HG03354 (cell line): ENCODE measurements around the gene E2F2.

ENCODE experiments used
- ATAC-seq: cut with Tn5 transposase; IDR thresholded peaks from one replicate; pipeline ENCODE4 v1.9.1; 2021; ENCODE audit warnings: mild to moderate bottlenecking; ENCODE audit not compliant: unreplicated experiment, poor library complexity, severe bottlenecking

The E2F2 gene

DNA sequence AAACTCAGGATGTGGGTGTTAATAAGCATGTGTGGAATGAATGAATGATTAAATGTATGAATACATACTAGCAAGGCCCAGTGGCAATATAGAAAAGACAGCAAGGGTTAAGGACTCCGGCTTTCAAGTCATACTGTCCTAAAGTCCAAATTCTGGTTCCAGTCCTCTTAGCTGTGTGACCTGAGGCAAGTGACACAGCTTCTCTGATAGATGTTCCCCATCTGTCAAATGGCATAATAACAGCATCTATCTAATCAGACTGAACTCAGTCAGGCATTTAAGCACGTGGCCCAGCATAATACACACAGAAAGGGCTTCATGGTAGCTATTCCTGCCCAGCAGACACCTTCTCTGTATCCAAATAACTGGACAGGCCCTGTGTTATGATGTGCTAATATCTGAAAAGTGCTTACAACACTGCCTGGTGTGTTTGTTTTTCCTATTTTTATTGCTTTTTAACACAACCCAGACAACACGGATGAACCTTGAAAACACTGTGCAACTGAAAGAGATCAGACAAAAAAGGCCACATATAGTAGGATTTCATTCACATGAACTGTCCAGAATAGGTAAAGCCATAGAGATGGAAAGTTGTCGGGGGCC, 59.5 kb downstream of the E2F2 start:
- ATAC-seq = no peak

DNA sequence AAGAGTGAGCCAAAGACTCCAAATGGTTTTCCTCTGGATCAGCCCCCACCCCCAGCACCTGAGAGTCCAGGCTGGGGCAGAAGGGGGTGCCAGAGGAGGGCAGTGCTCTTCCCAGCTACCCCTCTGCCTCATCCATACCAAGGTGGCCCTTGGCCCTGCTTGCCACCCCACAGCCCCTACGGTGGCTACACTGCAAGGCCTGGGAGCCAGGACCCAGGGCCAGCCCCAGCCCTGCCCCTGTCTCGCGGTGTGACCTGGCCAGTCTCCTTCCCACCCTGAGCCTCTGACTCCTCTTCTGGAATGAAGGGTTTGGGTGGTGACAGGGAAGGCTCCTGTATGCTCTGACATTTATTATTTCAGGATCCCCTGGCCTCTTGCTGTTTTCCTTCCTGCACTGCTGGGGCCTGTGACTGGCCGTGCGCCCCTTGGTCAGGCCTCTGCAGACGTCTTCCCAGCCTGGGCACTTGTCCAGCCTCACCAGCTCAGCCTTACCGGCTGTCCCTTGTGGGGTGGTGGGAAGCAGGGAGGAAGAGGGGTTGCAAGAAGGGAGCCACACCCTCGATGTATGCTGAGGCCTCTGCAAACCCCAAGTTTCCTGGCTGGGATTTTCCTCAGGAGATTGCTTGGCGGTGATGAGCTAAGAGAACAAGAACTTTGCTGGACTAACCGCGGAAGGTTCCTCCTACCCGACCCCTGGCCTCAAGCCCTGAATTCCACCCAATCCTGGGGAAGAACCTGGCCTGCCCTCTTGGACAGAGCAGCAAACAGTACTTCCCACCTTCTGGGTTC, 60.6 kb downstream of the E2F2 start:
- no peak for ATAC-seq

DNA sequence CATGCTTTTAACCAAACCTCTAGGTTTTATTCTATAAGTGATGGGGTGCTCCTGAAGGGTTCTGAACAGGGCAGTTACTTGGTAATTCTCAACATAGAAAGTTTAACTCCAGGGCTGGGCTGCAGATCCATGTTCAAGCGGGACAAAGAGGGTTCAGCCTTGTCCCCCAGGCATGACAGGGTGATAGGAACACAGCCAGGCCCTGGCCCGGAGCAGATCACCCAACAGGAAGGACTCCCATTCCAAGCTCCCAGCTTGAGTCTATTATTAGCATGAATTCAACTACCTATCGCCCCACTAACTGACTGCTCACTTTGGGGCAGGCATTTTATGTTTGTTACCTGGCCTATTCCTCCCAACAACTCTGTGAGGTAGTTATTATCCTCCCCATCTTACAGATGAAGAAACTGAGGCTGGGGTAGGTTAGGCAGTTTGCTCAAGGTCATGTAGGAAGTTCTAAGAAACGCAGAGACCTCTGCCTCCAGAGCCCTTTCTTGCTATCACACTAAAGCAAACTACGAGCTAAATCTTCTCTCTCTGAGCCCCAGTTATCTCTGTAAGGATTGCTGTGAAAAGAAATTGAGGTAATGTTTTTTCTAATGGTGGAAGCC, 61.6 kb downstream of the E2F2 start:
- no peak for ATAC-seq

DNA sequence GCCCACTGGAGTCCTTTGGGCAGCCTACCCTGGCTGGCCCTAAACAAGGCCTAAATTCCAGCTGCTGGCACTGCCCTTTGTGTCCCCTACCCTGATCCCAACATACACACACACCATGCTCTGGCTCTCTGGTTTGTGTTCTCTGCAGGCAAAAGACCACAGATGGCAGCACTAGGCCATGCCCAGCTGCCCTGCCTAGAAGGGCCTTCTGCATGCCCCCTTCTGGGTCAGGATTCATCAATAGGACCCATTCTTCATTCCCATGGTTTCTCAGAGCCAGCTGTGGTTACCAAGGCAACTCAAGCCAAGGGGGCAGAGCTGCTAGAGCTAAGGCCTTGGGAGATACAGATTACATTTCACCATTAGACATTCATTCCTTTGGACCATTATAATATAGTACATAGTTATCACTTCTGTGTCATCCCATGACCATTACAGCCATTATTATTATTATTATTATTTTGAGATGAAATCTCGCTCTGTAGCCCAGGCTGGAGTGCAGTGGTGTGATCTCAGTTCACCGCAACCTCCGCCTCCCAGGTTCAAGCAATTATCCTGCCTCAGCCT, 64.5 kb downstream of the E2F2 start:
- ATAC-seq = no peak

DNA sequence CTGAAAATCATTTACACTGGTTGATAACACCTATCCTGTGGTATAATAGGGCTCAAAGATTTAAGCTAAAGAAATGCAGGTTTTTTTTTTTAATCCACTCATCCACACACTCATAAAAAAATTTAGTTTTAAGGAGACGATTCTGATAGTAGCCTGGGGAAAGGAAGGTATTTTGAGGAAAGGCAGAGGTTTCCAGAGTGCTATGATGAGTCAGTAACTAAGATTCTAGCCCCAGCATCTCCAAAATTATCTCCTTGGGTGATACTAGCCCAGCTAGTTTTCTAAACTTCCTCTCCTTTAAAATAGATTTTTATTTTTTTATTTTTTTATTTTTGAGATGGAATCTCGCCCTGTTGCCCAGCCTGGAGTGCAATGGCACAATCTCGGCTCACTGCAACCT, 67.7 kb downstream of the E2F2 start:
- ATAC-seq = no peak

DNA sequence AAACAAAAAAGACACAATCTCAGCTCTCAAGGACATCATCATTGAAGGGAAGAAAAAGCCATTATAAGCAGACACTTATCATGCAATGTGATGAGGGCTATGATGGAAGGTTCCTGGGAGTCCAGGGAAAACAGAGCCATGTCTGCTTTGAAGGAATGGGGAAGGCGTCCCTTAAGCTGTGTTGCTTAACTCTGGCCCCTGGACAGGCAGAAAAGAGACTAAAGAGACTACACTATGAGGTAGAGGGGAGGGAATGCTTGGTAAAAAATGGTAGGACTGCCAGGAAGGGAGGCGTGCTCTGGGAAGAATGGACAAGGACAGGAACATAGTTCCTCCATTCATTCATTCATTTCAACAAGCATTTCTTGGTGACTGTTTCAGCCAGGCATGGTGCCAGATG, 68.3 kb downstream of the E2F2 start:
- no peak for ATAC-seq

DNA sequence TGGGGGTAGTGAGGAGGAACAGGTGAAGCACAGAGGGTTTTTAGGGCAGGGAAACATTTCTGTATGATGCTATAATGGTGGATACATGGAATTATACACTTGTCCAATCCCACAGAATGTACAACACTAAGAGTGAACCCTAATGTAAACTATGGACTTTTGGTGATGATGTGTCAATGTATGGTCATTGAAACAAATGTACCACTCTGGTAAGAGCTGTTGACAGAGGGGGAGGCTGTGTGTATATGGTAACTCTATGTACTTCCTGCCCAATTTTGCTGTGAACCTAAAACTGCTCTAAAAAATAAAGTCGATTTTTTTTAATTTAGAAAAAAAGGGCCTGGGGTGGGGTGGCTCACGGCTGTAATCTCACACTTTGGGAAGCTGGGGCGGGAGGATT, 70.0 kb downstream of the E2F2 start:
- ATAC-seq = no peak

DNA sequence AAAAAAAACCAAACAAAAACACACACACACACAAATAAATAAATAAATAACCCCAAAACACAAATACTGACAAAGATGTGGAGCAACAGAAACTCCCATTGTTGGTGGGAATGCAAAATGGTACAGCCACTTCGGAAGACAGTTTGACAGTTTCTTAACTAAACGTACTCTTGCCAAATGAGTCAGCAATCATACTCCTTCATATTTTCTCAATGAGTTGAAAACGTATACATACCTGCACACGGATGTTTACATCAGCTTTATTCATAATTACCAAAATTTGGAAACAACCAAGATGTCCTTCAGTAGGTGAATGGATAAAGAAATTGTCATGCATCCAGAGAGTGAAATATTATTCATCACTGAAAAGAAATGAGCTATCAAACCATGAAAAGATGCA, 70.5 kb downstream of the E2F2 start:
- ATAC-seq = no peak

DNA sequence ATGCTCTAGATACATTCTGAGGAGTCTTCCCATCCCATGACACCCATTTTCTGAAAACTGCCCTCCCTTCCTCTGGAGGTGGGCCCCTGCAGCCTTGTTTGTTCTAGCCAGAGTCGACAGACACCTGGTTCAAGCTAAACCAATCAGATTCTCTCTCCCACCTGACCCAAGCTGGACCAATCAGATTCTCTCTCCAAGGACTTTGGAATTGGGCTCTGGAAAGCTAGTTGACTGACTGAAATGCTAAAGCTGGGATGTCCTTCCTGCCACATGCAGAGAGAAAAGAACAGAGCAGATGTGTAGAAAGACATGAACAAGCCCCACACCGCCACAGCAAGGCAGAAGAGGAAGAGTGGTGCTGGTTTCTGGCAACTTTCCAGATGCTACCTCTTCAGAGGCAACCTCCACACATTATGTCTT, 71.7 kb downstream of the E2F2 start:
- no peak for ATAC-seq
